Stimulated activated naive B cell treated with anti-CD40 and anti-IgM and Interleukin-4, amounts not matched to agents 10 μg/mL and 1 μg/mL and 100 μg/mL, for 72 hours (primary cell): Measurements from ENCODE around the gene TENM4.

Experiments used
- ATAC-seq, 2 donors: fragments of 150-1000 bp; cut with Tn5 transposase; replicated peaks; 2 replicates each; pipeline ENCODE4 v1.10.0; 2021; ENCODE audit warnings: moderate library complexity in 1 of 2
- DNase-seq: peaks from one replicate; pipeline ENCODE4 v3.0.0; 2021
- H3K27ac Mint-ChIP-seq: one replicate; pipeline ENCODE4 v1.8.0; 2022; ENCODE audit warnings: mild to moderate bottlenecking, mixed read lengths
- H3K27me3 Mint-ChIP-seq, 2 donors: one replicate each; pipeline ENCODE4 v1.8.0; 2022; ENCODE audit warnings: mixed read lengths in 2 of 2
- H3K36me3 Mint-ChIP-seq, 2 donors: one replicate each; pipeline ENCODE4 v1.8.0; 2022; ENCODE audit warnings: mixed read lengths in 2 of 2, mild to moderate bottlenecking in 1 of 2
- H3K4me1 Mint-ChIP-seq, 2 donors: one replicate each; pipeline ENCODE4 v1.8.0; 2022; ENCODE audit warnings: mixed read lengths in 2 of 2, mild to moderate bottlenecking in 1 of 2
- H3K4me3 Mint-ChIP-seq, 2 donors: one replicate each; pipeline ENCODE4 v1.8.0; 2022; ENCODE audit warnings: mild to moderate bottlenecking in 2 of 2, mixed read lengths in 2 of 2, moderate library complexity in 1 of 2
- H3K9me3 Mint-ChIP-seq, 2 donors: one replicate each; pipeline ENCODE4 v1.8.0; 2022; ENCODE audit warnings: mixed read lengths in 2 of 2, mild to moderate bottlenecking in 1 of 2

The TENM4 gene

GRCh38 chr11:79381036-79381435, 59.8 kb downstream of the TENM4 start:
- H3K4me1 Mint-ChIP-seq = no peaks in the 10 kb centered on the region
- no peak for ATAC-seq
- no peak for DNase-seq
- no peaks in the 10 kb centered on the region for H3K36me3 Mint-ChIP-seq
- no peak overlapping the region for H3K4me3 Mint-ChIP-seq
- H3K27ac Mint-ChIP-seq = no peak overlapping the region
- peaks cover 32 to 34% of the 10 kb centered on the region in 2 donors for H3K27me3 Mint-ChIP-seq
- no peaks in the 10 kb centered on the region for H3K9me3 Mint-ChIP-seq

DNA sequence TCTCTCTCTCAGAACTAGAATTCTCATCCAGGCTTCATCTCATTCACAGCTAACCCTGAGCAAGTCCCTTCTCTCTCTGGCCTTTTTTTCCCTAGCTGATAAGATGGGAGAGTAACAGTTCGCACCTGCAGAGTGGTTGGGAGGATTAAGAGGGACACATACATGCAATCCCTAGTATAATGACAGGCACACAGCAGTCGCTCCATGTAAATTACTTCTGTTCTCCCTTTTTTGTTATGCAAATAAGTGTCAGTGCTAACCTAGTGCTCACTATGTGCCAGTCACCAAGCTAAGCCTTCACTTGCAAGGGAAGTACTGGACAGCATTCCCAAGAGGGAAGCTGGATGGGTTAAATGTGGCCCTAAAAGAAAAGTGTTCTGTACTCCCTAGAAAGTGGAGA, 63.4 kb downstream of the TENM4 start:
- no peaks in the 10 kb centered on the region for H3K36me3 Mint-ChIP-seq

DNA sequence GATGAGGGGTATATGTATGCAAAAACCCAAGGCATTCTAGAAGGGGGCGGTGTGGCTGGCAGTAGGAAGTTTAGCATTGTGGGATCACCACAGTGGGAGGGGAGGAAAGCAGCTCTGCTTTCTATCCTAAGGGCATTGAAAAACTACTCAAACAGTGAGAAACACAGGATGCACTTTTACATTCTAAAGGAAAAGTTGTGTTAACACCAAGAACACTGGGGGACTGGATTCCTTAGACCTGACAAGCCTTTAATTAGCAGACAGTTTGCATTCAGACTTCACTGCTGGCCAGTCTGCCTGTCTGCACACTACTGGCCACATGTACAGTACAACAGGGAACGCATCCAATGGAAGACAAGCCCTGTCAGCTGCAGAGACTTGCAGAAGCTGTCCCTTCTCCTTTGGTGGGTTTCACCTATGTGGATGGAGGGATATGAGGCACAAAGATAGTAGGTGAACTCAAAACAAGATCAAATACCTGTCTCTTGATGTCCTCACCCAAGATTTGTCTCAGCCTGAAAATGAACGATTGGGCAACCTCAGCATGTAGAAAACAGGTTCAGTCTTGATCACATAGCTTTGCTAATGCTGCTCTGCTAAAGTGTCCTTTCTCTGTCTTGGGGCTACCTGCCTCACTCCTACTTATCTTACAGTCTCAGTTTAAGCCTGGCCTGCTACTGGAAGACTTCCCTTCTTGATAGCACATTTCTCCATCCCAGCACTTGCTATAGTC, 64.8 kb downstream of the TENM4 start:
- H3K4me3 Mint-ChIP-seq = no peak overlapping the region
- peaks cover 0 to 4% of the 10 kb centered on the region in 2 donors for H3K9me3 Mint-ChIP-seq
- DNase-seq (no peak), ATAC-seq (no peak)
- H3K27ac Mint-ChIP-seq = no peak overlapping the region
- peaks cover 8 to 25% of the 10 kb centered on the region in 2 donors for H3K27me3 Mint-ChIP-seq
- peaks cover 0 to 2% of the 10 kb centered on the region in 2 donors for H3K4me1 Mint-ChIP-seq
- no peaks in the 10 kb centered on the region for H3K36me3 Mint-ChIP-seq

More for the DNA sequence above, 63.4 kb downstream of the TENM4 start:
- DNase-seq (no peak), ATAC-seq (no peak)
- Mint-ChIP-seq H3K4me3 (no peak overlapping the region), H3K27me3 (peaks cover 8 to 19% of the 10 kb centered on the region in 2 donors), H3K9me3 (peaks cover 0 to 4% of the 10 kb centered on the region in 2 donors), H3K4me1 (peaks cover 0 to 2% of the 10 kb centered on the region in 2 donors), H3K27ac (no peak overlapping the region)

DNA sequence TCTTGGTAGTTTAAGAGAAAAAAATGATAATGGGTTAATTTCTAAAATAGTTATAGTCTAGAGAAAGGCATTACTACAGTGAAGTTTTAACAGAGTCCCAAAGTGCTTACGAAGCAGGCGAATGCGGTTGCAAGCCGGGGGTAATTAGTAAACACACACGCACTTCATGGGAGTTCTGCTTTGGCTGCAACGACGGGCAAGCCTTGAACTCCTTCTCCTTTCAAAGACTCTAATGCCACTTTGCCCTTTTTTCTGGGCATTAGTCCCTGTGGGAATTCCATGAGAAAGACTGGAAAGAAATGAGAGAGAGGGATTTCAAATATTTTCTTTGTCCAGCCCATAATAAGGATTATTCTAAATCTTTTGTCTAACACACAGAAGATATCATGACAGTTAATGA, 66.1 kb downstream of the TENM4 start:
- H3K4me1 Mint-ChIP-seq = peaks cover 0 to 2% of the 10 kb centered on the region in 2 donors
- H3K27ac Mint-ChIP-seq = no peak overlapping the region
- ATAC-seq (no peak), DNase-seq (no peak)
- no peaks in the 10 kb centered on the region for H3K36me3 Mint-ChIP-seq
- peaks cover 8 to 32% of the 10 kb centered on the region in 2 donors for H3K27me3 Mint-ChIP-seq
- H3K4me3 Mint-ChIP-seq = no peak overlapping the region
- peaks cover 0 to 4% of the 10 kb centered on the region in 2 donors for H3K9me3 Mint-ChIP-seq

- Mint-ChIP-seq H3K4me3 (no peak overlapping the region), H3K27ac (no peak overlapping the region), H3K4me1 (peaks cover 0 to 2% of the 10 kb centered on the region in 2 donors), H3K9me3 (peaks cover 0 to 4% of the 10 kb centered on the region in 2 donors), H3K27me3 (peaks cover 4 to 24% of the 10 kb centered on the region in 2 donors), H3K36me3 (no peaks in the 10 kb centered on the region)
- DNase-seq (no peak), ATAC-seq (no peak)
Observed at GRCh38 chr11:79371724-79372123, 69.1 kb downstream of the TENM4 start.

GRCh38 chr11:79371152-79371551, 69.7 kb downstream of the TENM4 start:
- ATAC-seq (no peak), DNase-seq (no peak)
- peaks cover 0 to 2% of the 10 kb centered on the region in 2 donors for H3K4me1 Mint-ChIP-seq
- no peak overlapping the region for H3K4me3 Mint-ChIP-seq
- peaks cover 0 to 4% of the 10 kb centered on the region in 2 donors for H3K9me3 Mint-ChIP-seq
- H3K36me3 Mint-ChIP-seq = no peaks in the 10 kb centered on the region
- H3K27me3 Mint-ChIP-seq = peaks cover 0 to 19% of the 10 kb centered on the region in 2 donors
- H3K27ac Mint-ChIP-seq = no peak overlapping the region

DNA sequence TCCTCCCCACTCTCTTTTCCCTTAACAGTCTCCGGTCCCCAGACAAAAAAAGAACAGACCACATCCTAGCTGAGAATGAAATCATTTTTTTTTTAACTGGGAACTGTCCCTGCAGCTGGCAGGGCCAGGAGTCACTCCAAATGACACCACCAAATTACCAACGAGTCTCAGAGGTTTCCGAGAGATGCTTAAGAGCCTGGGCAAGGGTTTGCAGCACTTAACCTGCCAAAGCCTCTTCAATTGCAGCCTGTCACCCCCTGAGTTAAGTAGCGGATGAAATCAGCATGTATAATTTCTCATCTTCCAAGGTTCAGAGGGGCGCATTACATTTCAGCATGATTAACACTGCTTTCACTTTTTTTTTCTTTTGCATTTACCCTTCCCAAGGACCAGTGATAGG, 71.8 kb downstream of the TENM4 start:
- ATAC-seq = no peak
- H3K9me3 Mint-ChIP-seq = peaks cover 0 to 4% of the 10 kb centered on the region in 2 donors
- H3K27ac Mint-ChIP-seq = no peak overlapping the region
- H3K4me1 Mint-ChIP-seq = peaks cover 0 to 2% of the 10 kb centered on the region in 2 donors
- H3K36me3 Mint-ChIP-seq = no peaks in the 10 kb centered on the region
- DNase-seq = no peak
- H3K27me3 Mint-ChIP-seq = peaks cover 0 to 22% of the 10 kb centered on the region in 2 donors
- no peak overlapping the region for H3K4me3 Mint-ChIP-seq

GRCh38 chr11:79367844-79368243, 73.0 kb downstream of the TENM4 start:
- no peak for ATAC-seq
- no peak overlapping the region for H3K4me3 Mint-ChIP-seq
- H3K9me3 Mint-ChIP-seq = peaks cover 0 to under 1% of the 10 kb centered on the region in 2 donors
- H3K36me3 Mint-ChIP-seq = no peaks in the 10 kb centered on the region
- H3K27ac Mint-ChIP-seq = no peak overlapping the region
- H3K27me3 Mint-ChIP-seq = peaks cover under 1 to 19% of the 10 kb centered on the region in 2 donors
- DNase-seq = no peak
- H3K4me1 Mint-ChIP-seq = no peaks in the 10 kb centered on the region

- H3K36me3 Mint-ChIP-seq = no peaks in the 10 kb centered on the region
- peaks cover 5 to 23% of the 10 kb centered on the region in 2 donors for H3K27me3 Mint-ChIP-seq
- no peaks in the 10 kb centered on the region for H3K4me1 Mint-ChIP-seq
- no peaks in the 10 kb centered on the region for H3K9me3 Mint-ChIP-seq
- DNase-seq (no peak), ATAC-seq (no peak)
- no peak overlapping the region for H3K4me3 Mint-ChIP-seq
- H3K27ac Mint-ChIP-seq = no peak overlapping the region
Observed at GRCh38 chr11:79366218-79366617, 74.6 kb downstream of the TENM4 start.

GRCh38 chr11:79363861-79364378, 76.9 kb downstream of the TENM4 start:
- no peaks in the 10 kb centered on the region for H3K36me3 Mint-ChIP-seq
- H3K27me3 Mint-ChIP-seq = peaks cover 5 to 16% of the 10 kb centered on the region in 2 donors
- no peak for ATAC-seq
- no peak overlapping the region for H3K4me3 Mint-ChIP-seq
- no peak overlapping the region for H3K27ac Mint-ChIP-seq
- no peak for DNase-seq
- no peaks in the 10 kb centered on the region for H3K4me1 Mint-ChIP-seq
- no peaks in the 10 kb centered on the region for H3K9me3 Mint-ChIP-seq

GRCh38 chr11:79363256-79363655, 77.6 kb downstream of the TENM4 start:
- Mint-ChIP-seq H3K9me3 (no peaks in the 10 kb centered on the region), H3K36me3 (no peaks in the 10 kb centered on the region), H3K4me1 (no peaks in the 10 kb centered on the region), H3K27ac (no peak overlapping the region), H3K27me3 (peaks cover 5 to 16% of the 10 kb centered on the region in 2 donors), H3K4me3 (no peak overlapping the region)
- DNase-seq (no peak), ATAC-seq (no peak)

- ATAC-seq = no peak
- Mint-ChIP-seq H3K9me3 (no peaks in the 10 kb centered on the region), H3K36me3 (no peaks in the 10 kb centered on the region), H3K27me3 (peaks cover 5 to 16% of the 10 kb centered on the region in 2 donors), H3K4me1 (no peaks in the 10 kb centered on the region), H3K4me3 (no peak overlapping the region), H3K27ac (no peak overlapping the region)
- DNase-seq = no peak
Observed at GRCh38 chr11:79362821-79363220, 78.0 kb downstream of the TENM4 start.

GRCh38 chr11:79362206-79362757, 78.5 kb downstream of the TENM4 start:
- Mint-ChIP-seq H3K27ac (no peak overlapping the region), H3K9me3 (no peaks in the 10 kb centered on the region), H3K27me3 (peaks cover 5 to 16% of the 10 kb centered on the region in 2 donors), H3K36me3 (no peaks in the 10 kb centered on the region), H3K4me1 (no peaks in the 10 kb centered on the region), H3K4me3 (no peak overlapping the region)
- ATAC-seq (no peak), DNase-seq (no peak)

DNA sequence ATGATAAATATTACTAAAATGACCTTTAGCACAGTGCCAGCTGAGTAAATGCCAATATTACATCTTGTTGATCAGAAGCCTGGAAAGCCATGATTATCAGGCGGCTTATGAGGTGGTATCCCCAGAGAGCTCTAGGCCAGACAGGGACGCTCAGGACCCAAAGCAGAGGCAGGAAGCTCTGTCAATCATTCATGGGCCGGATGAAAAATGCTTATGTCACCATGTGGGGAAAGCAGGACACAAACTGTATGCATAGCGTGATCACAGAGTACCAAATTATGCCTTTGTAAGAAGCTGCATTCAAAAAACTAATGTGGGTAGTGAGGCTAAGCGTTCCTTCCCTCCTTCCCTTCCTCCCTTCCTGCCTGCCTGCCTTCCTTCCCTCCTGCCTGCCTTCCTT, 82.6 kb downstream of the TENM4 start:
- no peak for DNase-seq
- no peaks in the 10 kb centered on the region for H3K4me1 Mint-ChIP-seq
- H3K27ac Mint-ChIP-seq = no peak overlapping the region
- H3K27me3 Mint-ChIP-seq = peaks cover 5 to 10% of the 10 kb centered on the region in 2 donors
- H3K36me3 Mint-ChIP-seq = no peaks in the 10 kb centered on the region
- no peak for ATAC-seq
- no peaks in the 10 kb centered on the region for H3K9me3 Mint-ChIP-seq
- H3K4me3 Mint-ChIP-seq = no peak overlapping the region

- Mint-ChIP-seq H3K9me3 (peaks cover 0 to 3% of the 10 kb centered on the region in 2 donors), H3K36me3 (no peaks in the 10 kb centered on the region), H3K27ac (no peak overlapping the region), H3K4me3 (no peak overlapping the region), H3K27me3 (peaks cover 0 to 15% of the 10 kb centered on the region in 2 donors), H3K4me1 (no peaks in the 10 kb centered on the region)
- ATAC-seq (no peak), DNase-seq (no peak)
Observed at GRCh38 chr11:79353706-79354105, 87.1 kb downstream of the TENM4 start.
